ACC112 (cell line): ENCODE measurements around the gene DGKI.
A peak's percentile ranks its signal among the peaks of the same experiment; 100 is the strongest.

Experiments
- H2AFZ ChIP-seq: fragments of 200-600 bp; sonication (generic); one replicate; pipeline ENCODE4 v1.6.0; 2017; ENCODE audit warnings: antibody characterized with exemption, low read length; ENCODE audit not compliant: unreplicated experiment
- H3K27ac ChIP-seq: fragments of 200-600 bp; sonication (generic); 2 replicates; pipeline ENCODE4 v1.5.1; 2014; ENCODE audit warnings: low read depth, mild to moderate bottlenecking, antibody characterized with exemption, low read length, moderate library complexity
- H3K27me3 ChIP-seq: fragments of 200-600 bp; sonication (generic); 2 replicates; pipeline ENCODE4 v1.6.1; 2014; ENCODE audit warnings: mild to moderate bottlenecking, antibody characterized with exemption, low read length, moderate library complexity, mixed read lengths; ENCODE audit not compliant: insufficient read depth
- H3K36me3 ChIP-seq: fragments of 200-600 bp; sonication (generic); 2 replicates; pipeline ENCODE4 v1.6.1; 2016; ENCODE audit warnings: mild to moderate bottlenecking, antibody characterized with exemption, low read length, moderate library complexity, mixed read lengths; ENCODE audit not compliant: insufficient read depth
- H3K4me1 ChIP-seq: fragments of 200-600 bp; sonication (generic); one replicate; pipeline ENCODE4 v1.6.1; 2016; ENCODE audit warnings: low read length, mixed read lengths; ENCODE audit not compliant: insufficient read depth, unreplicated experiment, control insufficient read depth
- H3K4me3 ChIP-seq: fragments of 200-600 bp; sonication (generic); 2 replicates; pipeline ENCODE4 v1.5.1; 2014; ENCODE audit warnings: mild to moderate bottlenecking, low read depth, low read length
- H3K79me2 ChIP-seq: fragments of 200-600 bp; sonication (generic); one replicate; pipeline ENCODE4 v1.6.0; 2016; ENCODE audit warnings: low read length; ENCODE audit not compliant: control insufficient read depth, unreplicated experiment, insufficient read depth

Gene DGKI

DNA sequence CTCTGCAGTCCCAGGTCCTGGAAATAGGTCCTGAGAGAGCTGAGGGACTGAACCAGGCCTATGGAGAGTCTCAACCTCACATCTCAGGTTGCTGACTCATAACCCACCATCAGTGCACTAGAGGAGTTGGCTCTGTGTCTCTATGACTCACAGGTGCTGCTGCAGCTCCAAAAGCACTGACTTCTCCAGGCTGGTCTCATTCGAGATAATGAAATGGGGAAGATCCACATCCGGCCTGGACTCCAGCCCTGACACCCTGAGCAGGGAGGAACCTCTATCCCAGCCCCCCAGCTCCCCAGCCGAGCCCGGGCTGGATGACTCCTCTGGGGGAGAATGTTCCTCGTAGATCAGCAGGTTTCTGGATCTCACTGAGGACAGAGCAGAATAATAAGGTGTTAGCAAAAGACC lies 35.5 kb upstream of the DGKI start:
- Histone ChIP-seq H3K27me3 (no peaks in the 10 kb centered on the region), H3K4me3 (peak overlapping the region; percentile 49; the same call in 1 of the 2 replicates), H3K36me3 (peaks cover 42% of the 10 kb centered on the region), H2AFZ (no peak overlapping the region), H3K27ac (peak overlapping the region; percentile 94), H3K4me1 (peaks cover 58% of the 10 kb centered on the region), H3K79me2 (no peaks in the 10 kb centered on the region)

DNA sequence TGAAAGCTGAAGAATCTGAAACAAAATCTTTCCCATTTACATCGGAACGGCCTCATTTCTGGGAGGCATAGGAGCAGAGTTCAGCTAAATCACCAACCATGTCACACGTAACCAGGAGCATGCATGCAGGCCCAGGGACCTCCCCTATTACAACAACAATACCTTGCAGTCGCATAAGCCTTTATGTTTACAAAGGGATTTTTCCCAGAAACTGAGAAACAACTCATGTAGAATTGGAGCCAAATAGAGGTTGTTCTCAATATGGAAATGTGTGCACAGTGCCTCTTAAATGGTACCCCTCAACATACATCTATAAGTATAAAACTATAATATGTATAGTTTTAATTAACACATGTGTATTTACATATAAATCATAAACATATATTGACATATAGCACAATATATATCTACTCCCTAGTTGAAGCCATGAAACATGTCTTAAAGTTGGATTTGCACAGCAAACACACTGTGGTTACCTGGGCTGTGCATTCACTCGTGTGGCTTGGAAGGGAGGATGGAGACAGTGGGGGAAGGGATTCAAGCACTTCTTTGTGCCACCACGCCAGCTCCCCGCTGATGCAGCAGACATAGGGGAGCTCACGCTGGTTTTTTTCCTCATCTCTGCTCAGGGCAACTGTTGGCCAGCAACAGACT lies 35.0 kb upstream of the DGKI start:
- no peak overlapping the region for H2AFZ ChIP-seq
- H3K36me3 ChIP-seq = peaks cover 46% of the 10 kb centered on the region
- peak overlapping the region; percentile 94 for H3K27ac ChIP-seq
- no peaks in the 10 kb centered on the region for H3K79me2 ChIP-seq
- no peak overlapping the region for H3K4me3 ChIP-seq
- peaks cover 59% of the 10 kb centered on the region for H3K4me1 ChIP-seq
- H3K27me3 ChIP-seq = no peaks in the 10 kb centered on the region

DNA sequence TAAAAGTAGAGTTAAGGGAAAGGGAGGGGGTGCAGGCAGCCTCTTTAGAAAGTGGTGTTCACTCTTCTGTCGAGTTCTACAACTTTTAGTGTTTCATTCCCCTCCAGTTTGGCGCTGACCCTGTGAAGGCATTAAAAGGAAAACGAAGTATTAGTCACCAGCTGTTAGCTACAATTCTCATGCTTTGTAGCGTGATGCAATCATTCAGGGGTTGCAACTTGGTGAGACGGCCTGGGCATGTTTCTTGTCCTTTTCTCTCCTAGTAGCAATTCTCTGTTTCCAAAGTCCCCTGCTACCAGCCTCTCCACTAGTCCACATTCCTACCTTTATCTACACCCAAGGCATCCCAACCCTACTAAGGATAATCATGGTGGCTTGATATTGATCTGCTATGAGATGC lies 33.7 kb upstream of the DGKI start:
- H3K4me1 ChIP-seq = peaks cover 68% of the 10 kb centered on the region
- no peaks in the 10 kb centered on the region for H3K79me2 ChIP-seq
- peak overlapping the region; percentile 94 for H3K27ac ChIP-seq
- H3K36me3 ChIP-seq = peaks cover 45% of the 10 kb centered on the region
- no peaks in the 10 kb centered on the region for H3K27me3 ChIP-seq
- peak overlapping the region; percentile 27; the same call in 1 of the 2 replicates for H3K4me3 ChIP-seq
- no peak overlapping the region for H2AFZ ChIP-seq

DNA sequence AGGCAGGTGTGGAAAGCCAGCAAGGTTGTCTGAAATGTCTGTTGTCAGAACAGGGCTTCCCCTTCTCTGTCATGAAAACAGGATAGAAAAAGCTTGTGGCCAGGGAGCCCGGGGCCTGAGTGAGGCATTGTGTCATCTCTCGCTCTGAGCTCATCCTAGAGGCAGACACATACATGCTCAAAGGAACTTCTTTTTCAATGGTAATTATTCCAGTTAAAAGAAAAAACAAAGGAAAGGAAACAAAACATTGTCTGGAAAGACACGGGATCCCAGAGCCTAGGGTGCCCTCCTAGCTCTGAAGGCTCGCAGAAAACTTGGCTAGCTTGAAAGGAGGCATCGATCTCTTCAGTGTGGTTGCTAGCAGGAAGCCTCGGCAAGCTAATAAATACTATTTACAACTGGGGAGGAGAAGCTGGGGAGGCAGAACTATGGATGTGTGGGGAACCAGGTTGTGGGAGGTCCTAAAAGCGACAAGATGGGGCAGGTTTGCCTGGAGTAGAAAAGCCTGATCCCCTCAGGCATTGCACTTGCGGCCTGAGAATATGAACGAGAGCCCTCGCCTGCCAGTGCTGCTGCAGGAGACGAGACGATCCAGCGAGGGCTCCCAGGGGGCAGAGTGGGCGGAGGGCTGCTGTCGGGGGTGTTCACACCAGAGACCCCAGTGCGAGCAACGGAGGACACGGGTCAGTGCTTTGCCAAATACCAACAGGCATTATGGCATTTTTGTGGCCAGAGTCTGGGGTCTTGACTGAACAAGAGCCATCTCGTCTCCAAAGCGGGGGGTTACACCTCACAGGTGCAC lies 32.8 kb upstream of the DGKI start:
- H3K27ac ChIP-seq = peak overlapping the region; percentile 94

GRCh38 chr7:137878333-137878961 lies 31.7 kb upstream of the DGKI start:
- H3K4me1 ChIP-seq = peaks cover 82% of the 10 kb centered on the region
- H2AFZ ChIP-seq = no peak overlapping the region
- no peaks in the 10 kb centered on the region for H3K79me2 ChIP-seq
- peaks cover 37% of the 10 kb centered on the region for H3K36me3 ChIP-seq
- peak overlapping the region; percentile 94 for H3K27ac ChIP-seq
- no peak overlapping the region for H3K4me3 ChIP-seq
- H3K27me3 ChIP-seq = no peaks in the 10 kb centered on the region

More for the DNA sequence above, 32.8 kb upstream of the DGKI start:
- Histone ChIP-seq H2AFZ (no peak overlapping the region), H3K27me3 (no peaks in the 10 kb centered on the region), H3K4me1 (peaks cover 77% of the 10 kb centered on the region), H3K36me3 (peaks cover 41% of the 10 kb centered on the region), H3K4me3 (no peak overlapping the region; the same call in 1 of the 2 replicates), H3K79me2 (no peaks in the 10 kb centered on the region)

- H3K4me1 ChIP-seq = peaks cover 82% of the 10 kb centered on the region
- no peak overlapping the region for H3K4me3 ChIP-seq
- H3K27me3 ChIP-seq = no peaks in the 10 kb centered on the region
- H2AFZ ChIP-seq = no peak overlapping the region
- peak overlapping the region; percentile 97 for H3K27ac ChIP-seq
- peaks cover 45% of the 10 kb centered on the region for H3K36me3 ChIP-seq
- no peaks in the 10 kb centered on the region for H3K79me2 ChIP-seq
Observed at GRCh38 chr7:137877027-137877675, 30.4 kb upstream of the DGKI start.

DNA sequence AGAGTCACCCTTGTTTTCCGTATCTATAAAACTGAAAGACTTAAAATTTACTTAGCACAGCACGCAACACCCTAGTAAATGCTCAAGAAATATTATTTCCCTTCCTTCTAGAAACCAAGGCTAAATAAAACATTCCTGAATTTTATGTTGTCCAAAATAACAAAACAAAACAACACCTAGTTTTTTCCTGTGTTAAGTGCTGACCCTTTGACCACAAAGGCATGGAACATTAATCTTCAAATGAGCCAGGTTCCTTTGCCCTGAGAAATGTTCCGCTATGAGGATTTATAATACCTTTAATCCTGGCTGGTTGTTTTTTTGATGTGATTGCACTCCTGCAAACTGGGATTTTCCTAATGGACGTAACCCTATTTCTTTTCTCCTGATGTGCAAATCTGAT lies 29.0 kb upstream of the DGKI start:
- peak overlapping the region; percentile 97 for H3K27ac ChIP-seq
- H3K79me2 ChIP-seq = no peaks in the 10 kb centered on the region
- H3K36me3 ChIP-seq = peaks cover 43% of the 10 kb centered on the region
- H2AFZ ChIP-seq = no peak overlapping the region
- peaks cover 70% of the 10 kb centered on the region for H3K4me1 ChIP-seq
- H3K4me3 ChIP-seq = no peak overlapping the region
- H3K27me3 ChIP-seq = no peaks in the 10 kb centered on the region

DNA sequence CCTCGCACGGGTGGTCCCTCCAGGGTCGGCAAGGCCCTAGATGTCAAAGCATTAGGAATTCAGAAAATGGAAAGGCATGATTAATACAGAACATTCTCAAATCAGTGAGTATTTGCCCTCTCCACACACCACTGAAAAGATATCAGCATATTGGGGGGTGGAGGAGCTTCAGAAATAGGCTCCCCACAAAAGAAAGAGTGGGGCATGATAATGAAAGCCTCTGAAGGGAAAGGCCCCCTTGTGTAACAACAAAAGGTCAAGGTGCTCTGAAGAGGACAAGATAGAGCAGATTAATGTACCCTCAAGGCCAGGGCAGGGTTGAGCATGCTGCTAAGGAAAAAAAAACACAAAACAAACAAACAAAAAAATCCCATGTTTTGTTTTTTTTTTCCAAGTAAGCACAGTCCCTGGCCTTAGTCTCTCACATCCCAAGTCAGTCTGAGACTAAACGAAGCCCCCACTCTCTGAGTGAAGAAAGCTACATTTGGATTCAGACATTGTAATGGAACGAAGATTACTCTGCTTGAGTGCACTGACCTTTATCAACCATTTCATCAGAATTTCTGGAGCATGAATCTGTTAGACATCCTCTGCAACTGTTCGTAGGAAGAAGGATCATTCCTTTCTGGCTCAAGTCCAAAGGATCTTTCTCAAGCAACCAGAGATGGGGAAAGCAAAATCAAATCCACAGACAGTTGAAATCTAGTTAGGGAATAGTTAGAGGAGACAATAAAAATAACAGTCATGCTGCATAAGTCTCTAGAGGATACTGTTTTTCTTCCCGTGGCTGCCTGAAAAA lies 27.4 kb upstream of the DGKI start:
- H2AFZ ChIP-seq = no peak overlapping the region
- peaks cover 40% of the 10 kb centered on the region for H3K36me3 ChIP-seq
- no peaks in the 10 kb centered on the region for H3K27me3 ChIP-seq
- peak overlapping the region; percentile 97 for H3K27ac ChIP-seq
- H3K4me1 ChIP-seq = peaks cover 55% of the 10 kb centered on the region
- H3K79me2 ChIP-seq = no peaks in the 10 kb centered on the region
- peak overlapping the region; percentile 9; the same call in 1 of the 2 replicates for H3K4me3 ChIP-seq

GRCh38 chr7:137873524-137873923 lies 26.8 kb upstream of the DGKI start:
- Histone ChIP-seq H3K79me2 (no peaks in the 10 kb centered on the region), H3K27ac (peak overlapping the region; percentile 97), H3K4me1 (peaks cover 48% of the 10 kb centered on the region), H3K27me3 (no peaks in the 10 kb centered on the region), H3K36me3 (peaks cover 39% of the 10 kb centered on the region), H3K4me3 (peak overlapping the region; percentile 9; the same call in 1 of the 2 replicates), H2AFZ (no peak overlapping the region)
